GM12864 (cell line): ENCODE data around the gene DACH1.
"Not testable (repeated sequence)": the region's sequence is repeated elsewhere in the genome, so short reads cannot be mapped to it uniquely, and the experiment has no call there.

ENCODE experiments used
- DNase-seq: peaks from one replicate; pipeline ENCODE4 v3.0.0-alpha.2; 2011; ENCODE audit warnings: low read depth
- H3K4me3 ChIP-seq: 2 replicates; pipeline ENCODE4 v1.5.1; 2011; ENCODE audit warnings: mild to moderate bottlenecking, low read depth, low read length, control low read depth
- CTCF ChIP-seq: IDR thresholded peaks from 2 replicates; pipeline ENCODE4 v1.5.1; 2011; ENCODE audit warnings: low read depth, mild to moderate bottlenecking, moderate library complexity, low read length, control low read depth, inconsistent platforms; ENCODE audit errors: missing control alignments

The DACH1 gene

GRCh38 chr13:71787414-71787813, 79.6 kb downstream of the DACH1 start:
- TF ChIP-seq CTCF = no peak
- H3K4me3 ChIP-seq = no peak overlapping the region
- DNase-seq = no peak

GRCh38 chr13:71786875-71787274, 80.1 kb downstream of the DACH1 start:
- TF ChIP-seq CTCF = no peak
- DNase-seq = no peak
- no peak overlapping the region for H3K4me3 ChIP-seq

DNA sequence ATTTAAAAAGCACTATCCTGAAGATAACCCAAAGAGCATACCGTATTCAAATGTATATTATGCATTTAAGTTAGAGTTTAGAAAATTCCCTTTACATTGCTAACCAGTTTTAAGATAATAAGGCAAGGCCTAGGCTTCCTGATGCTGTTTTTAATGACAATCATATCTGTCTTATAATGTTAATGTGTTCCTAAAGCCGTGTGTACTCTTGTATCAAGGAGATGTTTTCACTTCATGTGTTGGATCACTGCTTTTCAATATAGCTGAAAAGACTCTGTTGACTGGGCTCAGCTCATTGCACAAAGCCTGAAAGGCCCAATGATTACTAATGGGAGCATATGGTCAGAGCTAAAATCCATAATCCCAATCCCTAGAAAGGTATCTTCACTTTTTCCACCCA, 81.6 kb downstream of the DACH1 start:
- DNase-seq = no peak
- no peak for TF ChIP-seq CTCF
- no peak overlapping the region for H3K4me3 ChIP-seq

GRCh38 chr13:71780546-71780945, 86.5 kb downstream of the DACH1 start:
- H3K4me3 ChIP-seq = no peak overlapping the region
- no peak for DNase-seq
- TF ChIP-seq CTCF = no peak

DNA sequence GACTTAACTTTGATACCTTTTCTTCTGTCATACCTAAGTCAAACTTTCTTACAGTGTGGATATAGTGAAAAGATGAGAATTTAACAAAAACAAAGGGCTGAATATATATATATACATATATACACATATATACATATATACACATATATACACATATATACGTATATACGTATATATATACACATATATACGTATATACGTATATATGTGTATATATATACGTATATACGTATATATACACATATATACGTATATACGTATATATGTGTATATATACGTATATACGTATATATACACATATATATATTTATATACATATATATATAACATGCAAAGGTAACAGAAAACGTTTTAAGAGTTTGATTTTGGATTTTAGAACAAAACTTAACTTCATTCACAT, 88.0 kb downstream of the DACH1 start:
- DNase-seq, H3K4me3 ChIP-seq: not testable (repeated sequence)

DNA sequence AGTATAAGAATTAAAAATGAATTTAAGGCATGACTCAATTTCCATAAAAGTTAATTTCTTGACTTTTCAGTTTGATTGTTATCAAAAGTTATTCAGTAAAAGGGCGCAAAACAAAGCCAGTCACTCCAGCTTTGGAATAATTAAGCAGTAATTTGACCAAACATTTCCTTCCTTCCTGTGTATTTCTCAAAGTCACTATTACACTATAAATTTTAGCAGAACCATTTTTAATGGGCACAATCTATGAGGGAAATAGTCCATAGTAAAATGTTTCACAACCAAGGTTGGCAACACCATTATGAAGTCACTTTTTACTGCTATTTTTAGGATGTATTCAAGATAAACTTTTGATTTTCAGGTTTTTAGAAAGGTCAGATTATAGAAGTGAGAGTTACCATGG, 91.0 kb downstream of the DACH1 start:
- no peak for TF ChIP-seq CTCF
- DNase-seq = no peak
- no peak overlapping the region for H3K4me3 ChIP-seq

DNA sequence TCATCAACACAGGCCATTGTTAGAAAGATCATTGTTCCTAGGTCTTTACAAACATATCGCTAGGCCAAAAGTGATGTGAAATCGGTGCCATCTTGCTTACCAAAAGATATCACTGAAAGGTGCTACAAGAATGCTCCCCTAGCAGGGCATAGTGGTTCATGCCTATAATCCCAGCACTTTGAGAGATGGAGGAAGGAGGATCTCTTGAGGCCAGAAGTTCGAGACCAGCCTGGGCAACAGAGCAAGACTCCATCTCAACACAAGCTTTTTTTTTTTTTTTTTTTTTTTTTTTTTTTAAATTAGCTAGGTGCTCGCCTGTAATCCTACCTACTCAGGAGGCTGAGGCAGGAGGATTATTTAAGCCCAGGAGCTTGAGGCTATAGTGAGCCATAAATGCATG, 92.1 kb downstream of the DACH1 start:
- no peak overlapping the region for H3K4me3 ChIP-seq
- DNase-seq = no peak
- no peak for TF ChIP-seq CTCF

DNA sequence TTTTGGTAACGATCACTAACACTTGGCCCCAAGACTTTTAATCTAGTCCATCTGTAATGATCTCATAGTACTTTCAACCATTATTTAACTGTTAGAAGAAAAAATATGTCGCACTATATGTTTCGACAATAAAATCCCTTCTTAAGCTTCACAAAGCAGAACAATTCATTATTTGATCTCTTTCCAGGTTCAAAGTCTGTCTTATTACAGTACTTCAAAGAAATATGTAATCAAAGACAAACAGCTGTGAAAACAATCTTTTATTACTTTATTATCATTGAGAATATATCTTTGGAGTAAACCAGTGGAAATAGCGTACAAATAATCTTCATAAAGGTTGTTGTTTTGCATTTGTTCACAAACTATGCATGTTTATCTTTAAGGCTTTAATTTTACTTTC, 93.5 kb downstream of the DACH1 start:
- no peak overlapping the region for H3K4me3 ChIP-seq
- TF ChIP-seq CTCF = no peak
- DNase-seq = no peak
